DOHH2 (cell line): ENCODE results near the gene RESF1.

Experiments
- H3F3A ChIP-seq: fragments of 200-600 bp; sonication (generic), shearing (Covaris generic); 2 replicates; pipeline ENCODE4 v1.6.0; 2016; ENCODE audit warnings: antibody characterized with exemption, mild to moderate bottlenecking; ENCODE audit not compliant: control insufficient read depth, insufficient read depth
- H3K27ac ChIP-seq: fragments of 200-600 bp; sonication (generic); 2 replicates; pipeline ENCODE4 v1.5.1; 2014; ENCODE audit warnings: low read depth, mild to moderate bottlenecking, low read length, moderate library complexity
- H3K27me3 ChIP-seq: fragments of 200-600 bp; sonication (generic); 2 replicates; pipeline ENCODE4 v1.6.1; 2014; ENCODE audit warnings: mild to moderate bottlenecking, low read length, mixed read lengths; ENCODE audit not compliant: control insufficient read depth
- H3K36me3 ChIP-seq: fragments of 200-600 bp; sonication (generic); 2 replicates; pipeline ENCODE4 v1.6.1; 2014; ENCODE audit warnings: mild to moderate bottlenecking, low read length, moderate library complexity, mixed read lengths; ENCODE audit not compliant: control insufficient read depth
- H3K4me1 ChIP-seq: fragments of 200-600 bp; sonication (generic); 2 replicates; pipeline ENCODE4 v1.6.1; 2014; ENCODE audit warnings: mild to moderate bottlenecking, low read length, mixed read lengths; ENCODE audit not compliant: control insufficient read depth
- H3K4me2 ChIP-seq: fragments of 200-600 bp; sonication (generic); 2 replicates; pipeline ENCODE4 v1.6.0; 2014; ENCODE audit warnings: mild to moderate bottlenecking, low read length, moderate library complexity
- H3K4me3 ChIP-seq: fragments of 200-600 bp; sonication (generic); 2 replicates; pipeline ENCODE4 v1.5.1; 2014; ENCODE audit warnings: mild to moderate bottlenecking, low read length, mixed read lengths
- H3K79me2 ChIP-seq: fragments of 200-600 bp; sonication (generic); 2 replicates; pipeline ENCODE4 v1.6.1; 2014; ENCODE audit warnings: mild to moderate bottlenecking, low read length, mixed read lengths; ENCODE audit not compliant: control insufficient read depth
- H3K9me2 ChIP-seq: fragments of 200-600 bp; sonication (generic); replicated peaks from 2 replicates; pipeline ENCODE4 v1.6.1; 2014; ENCODE audit warnings: mild to moderate bottlenecking, low read length, mixed read lengths; ENCODE audit not compliant: control insufficient read depth
- H3K9me3 ChIP-seq: fragments of 200-600 bp; sonication (generic); 2 replicates; pipeline ENCODE4 v1.6.1; 2014; ENCODE audit warnings: antibody characterized with exemption, low read length, mixed read lengths; ENCODE audit not compliant: control insufficient read depth, insufficient read depth
- H4K20me1 ChIP-seq: fragments of 200-600 bp; sonication (generic); 2 replicates; pipeline ENCODE4 v1.6.0; 2014; ENCODE audit warnings: low read depth, mild to moderate bottlenecking, antibody characterized with exemption, low read length, moderate library complexity; ENCODE audit not compliant: control insufficient read depth, insufficient read depth
- CTCF ChIP-seq: fragments of 200-600 bp; sonication (generic); IDR thresholded peaks from one replicate; pipeline ENCODE4 v1.5.1; 2014; ENCODE audit warnings: antibody characterized with exemption, mild to moderate bottlenecking, low read depth, low read length; ENCODE audit not compliant: poor library complexity, severe bottlenecking
- EZH2phosphoT487 ChIP-seq: fragments of 200-600 bp; sonication (generic); IDR thresholded peaks from 2 replicates; pipeline ENCODE4 v1.6.1; 2017; ENCODE audit warnings: borderline replicate concordance, mild to moderate bottlenecking, antibody characterized with exemption, low read length, moderate library complexity, mixed read lengths

RESF1 gene

GRCh38 chr12:31991146-31991545 is 31.9 kb downstream of the RESF1 start:
- H3K4me2 ChIP-seq, result no peak overlapping the region
- 0 out of 2 replicates have a peak, but pooled peaks cover 5% of the 10 kb centered on the region for H3K79me2 ChIP-seq
- H3K36me3 ChIP-seq, result peaks cover 42% of the 10 kb centered on the region
- H3K4me3 ChIP-seq, result no peak overlapping the region
- H3F3A ChIP-seq, result 0 out of 2 replicates have a peak, but pooled peaks cover 2% of the 10 kb centered on the region
- TF ChIP-seq CTCF (no peak), EZH2phosphoT487 (no peak)
- no peaks in the 10 kb centered on the region for H3K4me1 ChIP-seq
- no peaks in the 10 kb centered on the region for H3K27me3 ChIP-seq
- H4K20me1 ChIP-seq, result no peaks in the 10 kb centered on the region
- no peak overlapping the region for H3K27ac ChIP-seq
- no peaks in the 10 kb centered on the region for H3K9me3 ChIP-seq
- H3K9me2 ChIP-seq, result no peaks in the 10 kb centered on the region

- 0 out of 2 replicates have a peak, but pooled peaks cover 2% of the 10 kb centered on the region for H3F3A ChIP-seq
- H3K9me2 ChIP-seq, result no peaks in the 10 kb centered on the region
- no peak overlapping the region for H3K4me3 ChIP-seq
- H3K4me2 ChIP-seq, result no peak overlapping the region
- peaks cover 40% of the 10 kb centered on the region for H3K36me3 ChIP-seq
- TF ChIP-seq EZH2phosphoT487, result no peak
- no peaks in the 10 kb centered on the region for H3K9me3 ChIP-seq
- no peaks in the 10 kb centered on the region for H3K4me1 ChIP-seq
- 0 out of 2 replicates have a peak, but pooled peaks cover 3% of the 10 kb centered on the region for H3K79me2 ChIP-seq
- H3K27me3 ChIP-seq, result no peaks in the 10 kb centered on the region
- H4K20me1 ChIP-seq, result no peaks in the 10 kb centered on the region
- H3K27ac ChIP-seq, result no peak overlapping the region
These were observed 32.6 kb downstream of the RESF1 start for GRCh38 chr12:31991815-31992214.

GRCh38 chr12:31999692-32000091 is 40.5 kb downstream of the RESF1 start:
- no peaks in the 10 kb centered on the region for H3K9me3 ChIP-seq
- no peaks in the 10 kb centered on the region for H3K9me2 ChIP-seq
- TF ChIP-seq EZH2phosphoT487 (no peak), CTCF (no peak)
- H3K27ac ChIP-seq, result no peak overlapping the region
- H3K79me2 ChIP-seq, result no peaks in the 10 kb centered on the region
- H3K36me3 ChIP-seq, result peaks cover 22% of the 10 kb centered on the region
- H4K20me1 ChIP-seq, result no peaks in the 10 kb centered on the region
- no peaks in the 10 kb centered on the region for H3K27me3 ChIP-seq
- no peak overlapping the region for H3K4me2 ChIP-seq
- no peak overlapping the region for H3K4me3 ChIP-seq
- H3F3A ChIP-seq, result peaks cover 3% of the 10 kb centered on the region
- no peaks in the 10 kb centered on the region for H3K4me1 ChIP-seq

GRCh38 chr12:32000373-32001005 is 41.3 kb downstream of the RESF1 start:
- H3K27ac ChIP-seq, result no peak overlapping the region
- no peaks in the 10 kb centered on the region for H3K27me3 ChIP-seq
- H3K9me2 ChIP-seq, result no peaks in the 10 kb centered on the region
- no peaks in the 10 kb centered on the region for H4K20me1 ChIP-seq
- H3K9me3 ChIP-seq, result no peaks in the 10 kb centered on the region
- peaks cover 19% of the 10 kb centered on the region for H3K36me3 ChIP-seq
- peaks cover 3% of the 10 kb centered on the region for H3F3A ChIP-seq
- H3K79me2 ChIP-seq, result no peaks in the 10 kb centered on the region
- H3K4me2 ChIP-seq, result no peak overlapping the region
- TF ChIP-seq CTCF (no peak), EZH2phosphoT487 (no peak)
- no peak overlapping the region for H3K4me3 ChIP-seq
- H3K4me1 ChIP-seq, result no peaks in the 10 kb centered on the region
